ENCODE measurements around the gene ASPSCR1.

Gene ASPSCR1

GRCh38 chr17:82012261-82012639 lies 34.8 kb downstream of the ASPSCR1 start:
- no peak for TF ChIP-seq CTCF (IDR thresholded peaks at IDR 0.05; ENCODE audit: insufficient read depth, missing control alignments)
- FAIRE-seq: no peak
- no peak for DNase-seq (ENCODE audit: insufficient read length, low spot score)

- DNase-seq (ENCODE audit: insufficient read length, low spot score): no peak
- TF ChIP-seq CTCF (IDR thresholded peaks at IDR 0.05; ENCODE audit: insufficient read depth, missing control alignments): no peak
- no peak for FAIRE-seq
Measured at GRCh38 chr17:82012640-82013295, 35.3 kb downstream of the ASPSCR1 start.

GRCh38 chr17:82013341-82013740 lies 35.9 kb downstream of the ASPSCR1 start:
- DNase-seq (ENCODE audit: insufficient read length, low spot score): no peak
- no peak for FAIRE-seq
- no peak for TF ChIP-seq CTCF (IDR thresholded peaks at IDR 0.05; ENCODE audit: insufficient read depth, missing control alignments)

GRCh38 chr17:82013772-82014321 lies 36.4 kb downstream of the ASPSCR1 start:
- DNase-seq (ENCODE audit: insufficient read length, low spot score) (no peak), FAIRE-seq (no peak)
- TF ChIP-seq CTCF (IDR thresholded peaks at IDR 0.05; ENCODE audit: insufficient read depth, missing control alignments): no peak

GRCh38 chr17:82014432-82014831 lies 37.0 kb downstream of the ASPSCR1 start:
- no peak for TF ChIP-seq CTCF (IDR thresholded peaks at IDR 0.05; ENCODE audit: insufficient read depth, missing control alignments)
- DNase-seq (ENCODE audit: insufficient read length, low spot score): no peak
- FAIRE-seq: no peak

GRCh38 chr17:82014971-82015310 lies 37.5 kb downstream of the ASPSCR1 start:
- FAIRE-seq: no peak
- TF ChIP-seq CTCF (IDR thresholded peaks at IDR 0.05; ENCODE audit: insufficient read depth, missing control alignments): no peak
- no peak for DNase-seq (ENCODE audit: insufficient read length, low spot score)

GRCh38 chr17:82015311-82015971 lies 38.0 kb downstream of the ASPSCR1 start:
- FAIRE-seq (no peak), DNase-seq (ENCODE audit: insufficient read length, low spot score) (no peak)
- TF ChIP-seq CTCF (IDR thresholded peaks at IDR 0.05; ENCODE audit: insufficient read depth, missing control alignments): no peak
